Measurements from ENCODE around the gene FBXO42. TPM values are rescaled to one million over a fixed set of nuclear protein-coding genes. Genes with fewer than 3 reads are reported as not detected.

FBXO42 gene
- total and polyA plus RNA-seq, 2 experiments from 2014 or later = 6.0 to 20.7 TPM

DNA sequence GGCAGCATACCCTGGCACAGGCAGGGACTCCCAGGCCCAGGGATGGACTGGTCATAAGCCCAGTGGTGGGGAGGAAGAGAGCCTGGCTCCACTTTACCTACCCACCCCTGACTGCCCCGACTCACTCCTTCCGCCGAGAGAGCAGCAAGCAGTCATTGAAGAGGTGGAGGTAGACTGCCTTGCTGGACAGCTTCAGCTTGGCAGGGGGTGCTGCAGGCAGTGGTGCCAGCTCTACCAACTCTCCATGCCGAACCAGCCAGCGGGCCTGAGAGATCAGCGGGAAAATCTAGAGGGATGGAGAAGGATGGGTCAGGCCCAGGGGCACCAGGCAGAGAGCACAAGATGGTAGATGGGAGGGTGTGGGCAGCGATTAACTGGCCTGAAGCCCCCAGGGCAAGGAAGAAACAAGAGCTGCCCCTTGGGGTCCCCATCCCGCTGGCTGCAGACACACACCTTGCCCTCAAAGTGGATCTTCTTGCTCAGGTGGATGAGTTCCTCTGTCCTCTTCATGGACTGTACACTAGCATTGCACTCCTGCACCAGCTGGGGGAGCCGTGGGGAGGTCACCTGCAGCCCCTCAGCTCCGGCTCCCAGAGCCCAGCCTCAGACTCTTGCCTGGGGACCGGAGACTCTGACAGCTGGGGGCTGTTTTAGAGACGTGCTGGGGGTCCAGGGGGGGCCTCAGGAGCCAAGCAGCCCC lies 147.5 kb downstream of the FBXO42 start:
- TF ChIP-seq POLR2AphosphoS5 (IDR thresholded peaks at IDR 0.05; ENCODE audit: low read depth) (no peak), JUNB (IDR thresholded peaks at IDR 0.05; ENCODE audit: unreplicated experiment) (no peak), CREB1 (CRISPR knock-in tag; IDR thresholded peaks at IDR 0.05; ENCODE audit: low read depth) (no peak)
- TF ChIP-seq, protein P1, sequence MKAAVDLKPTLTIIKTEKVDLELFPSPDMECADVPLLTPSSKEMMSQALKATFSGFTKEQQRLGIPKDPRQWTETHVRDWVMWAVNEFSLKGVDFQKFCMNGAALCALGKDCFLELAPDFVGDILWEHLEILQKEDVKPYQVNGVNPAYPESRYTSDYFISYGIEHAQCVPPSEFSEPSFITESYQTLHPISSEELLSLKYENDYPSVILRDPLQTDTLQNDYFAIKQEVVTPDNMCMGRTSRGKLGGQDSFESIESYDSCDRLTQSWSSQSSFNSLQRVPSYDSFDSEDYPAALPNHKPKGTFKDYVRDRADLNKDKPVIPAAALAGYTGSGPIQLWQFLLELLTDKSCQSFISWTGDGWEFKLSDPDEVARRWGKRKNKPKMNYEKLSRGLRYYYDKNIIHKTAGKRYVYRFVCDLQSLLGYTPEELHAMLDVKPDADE (IDR thresholded peaks at IDR 0.05) = no peak
- TF ChIP-seq, protein P2, sequence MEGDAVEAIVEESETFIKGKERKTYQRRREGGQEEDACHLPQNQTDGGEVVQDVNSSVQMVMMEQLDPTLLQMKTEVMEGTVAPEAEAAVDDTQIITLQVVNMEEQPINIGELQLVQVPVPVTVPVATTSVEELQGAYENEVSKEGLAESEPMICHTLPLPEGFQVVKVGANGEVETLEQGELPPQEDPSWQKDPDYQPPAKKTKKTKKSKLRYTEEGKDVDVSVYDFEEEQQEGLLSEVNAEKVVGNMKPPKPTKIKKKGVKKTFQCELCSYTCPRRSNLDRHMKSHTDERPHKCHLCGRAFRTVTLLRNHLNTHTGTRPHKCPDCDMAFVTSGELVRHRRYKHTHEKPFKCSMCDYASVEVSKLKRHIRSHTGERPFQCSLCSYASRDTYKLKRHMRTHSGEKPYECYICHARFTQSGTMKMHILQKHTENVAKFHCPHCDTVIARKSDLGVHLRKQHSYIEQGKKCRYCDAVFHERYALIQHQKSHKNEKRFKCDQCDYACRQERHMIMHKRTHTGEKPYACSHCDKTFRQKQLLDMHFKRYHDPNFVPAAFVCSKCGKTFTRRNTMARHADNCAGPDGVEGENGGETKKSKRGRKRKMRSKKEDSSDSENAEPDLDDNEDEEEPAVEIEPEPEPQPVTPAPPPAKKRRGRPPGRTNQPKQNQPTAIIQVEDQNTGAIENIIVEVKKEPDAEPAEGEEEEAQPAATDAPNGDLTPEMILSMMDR (conservative IDR thresholded peaks at IDR 0.05; ENCODE audit: low read depth in 2 of 2) = peak; percentile 55 to 79
- TF ChIP-seq, protein P3, sequence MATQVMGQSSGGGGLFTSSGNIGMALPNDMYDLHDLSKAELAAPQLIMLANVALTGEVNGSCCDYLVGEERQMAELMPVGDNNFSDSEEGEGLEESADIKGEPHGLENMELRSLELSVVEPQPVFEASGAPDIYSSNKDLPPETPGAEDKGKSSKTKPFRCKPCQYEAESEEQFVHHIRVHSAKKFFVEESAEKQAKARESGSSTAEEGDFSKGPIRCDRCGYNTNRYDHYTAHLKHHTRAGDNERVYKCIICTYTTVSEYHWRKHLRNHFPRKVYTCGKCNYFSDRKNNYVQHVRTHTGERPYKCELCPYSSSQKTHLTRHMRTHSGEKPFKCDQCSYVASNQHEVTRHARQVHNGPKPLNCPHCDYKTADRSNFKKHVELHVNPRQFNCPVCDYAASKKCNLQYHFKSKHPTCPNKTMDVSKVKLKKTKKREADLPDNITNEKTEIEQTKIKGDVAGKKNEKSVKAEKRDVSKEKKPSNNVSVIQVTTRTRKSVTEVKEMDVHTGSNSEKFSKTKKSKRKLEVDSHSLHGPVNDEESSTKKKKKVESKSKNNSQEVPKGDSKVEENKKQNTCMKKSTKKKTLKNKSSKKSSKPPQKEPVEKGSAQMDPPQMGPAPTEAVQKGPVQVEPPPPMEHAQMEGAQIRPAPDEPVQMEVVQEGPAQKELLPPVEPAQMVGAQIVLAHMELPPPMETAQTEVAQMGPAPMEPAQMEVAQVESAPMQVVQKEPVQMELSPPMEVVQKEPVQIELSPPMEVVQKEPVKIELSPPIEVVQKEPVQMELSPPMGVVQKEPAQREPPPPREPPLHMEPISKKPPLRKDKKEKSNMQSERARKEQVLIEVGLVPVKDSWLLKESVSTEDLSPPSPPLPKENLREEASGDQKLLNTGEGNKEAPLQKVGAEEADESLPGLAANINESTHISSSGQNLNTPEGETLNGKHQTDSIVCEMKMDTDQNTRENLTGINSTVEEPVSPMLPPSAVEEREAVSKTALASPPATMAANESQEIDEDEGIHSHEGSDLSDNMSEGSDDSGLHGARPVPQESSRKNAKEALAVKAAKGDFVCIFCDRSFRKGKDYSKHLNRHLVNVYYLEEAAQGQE (IDR thresholded peaks at IDR 0.05; ENCODE audit: unreplicated experiment) = no peak
- H3K27me3 ChIP-seq (ENCODE audit: insufficient read depth) = no peaks in the 10 kb centered on the region
- peak; percentile 73 for DNase-seq (ENCODE audit: low spot score)
- Mint-ChIP-seq H3K4me1 (peaks cover 24% of the 10 kb centered on the region), H3K27me3 (ENCODE audit: insufficient read depth, low read depth, poor library complexity) (peaks cover 17% of the 10 kb centered on the region), H3K4me3 (no peak overlapping the region; the same call in 2 of the 3 replicates), H3K27ac (no peak overlapping the region), H3K36me3 (ENCODE audit: low read depth) (peaks cover 38% of the 10 kb centered on the region), H3K9me3 (no peaks in the 10 kb centered on the region)
- no peak overlapping the region for H3K4me3 ChIP-seq
- H4K20me1 ChIP-seq (replicated peaks; ENCODE audit: insufficient read depth) = no peaks in the 10 kb centered on the region; the same call in 1 of the 2 replicates
- no peak overlapping the region for H3K27ac ChIP-seq (ENCODE audit: low read depth)
- no peaks in the 10 kb centered on the region for H3F3A ChIP-seq (replicated peaks; ENCODE audit: low read depth)
- no peak overlapping the region for H2AFZ ChIP-seq
- H3K36me3 ChIP-seq (ENCODE audit: insufficient read depth) = peaks cover 10% of the 10 kb centered on the region; the same call in 1 of the 2 replicates
- peak; percentile 16 for ATAC-seq
- no peaks in the 10 kb centered on the region for H3K9me2 ChIP-seq (ENCODE audit: insufficient read depth)
- H3K4me1 ChIP-seq (ENCODE audit: insufficient read depth) = peaks cover 13% of the 10 kb centered on the region; the same call in 1 of the 2 replicates
- H3K4me2 ChIP-seq = no peak overlapping the region
- peaks cover 8% of the 10 kb centered on the region; the same call in 1 of the 2 replicates for H3K79me2 ChIP-seq (replicated peaks; ENCODE audit: insufficient read depth)

DNA sequence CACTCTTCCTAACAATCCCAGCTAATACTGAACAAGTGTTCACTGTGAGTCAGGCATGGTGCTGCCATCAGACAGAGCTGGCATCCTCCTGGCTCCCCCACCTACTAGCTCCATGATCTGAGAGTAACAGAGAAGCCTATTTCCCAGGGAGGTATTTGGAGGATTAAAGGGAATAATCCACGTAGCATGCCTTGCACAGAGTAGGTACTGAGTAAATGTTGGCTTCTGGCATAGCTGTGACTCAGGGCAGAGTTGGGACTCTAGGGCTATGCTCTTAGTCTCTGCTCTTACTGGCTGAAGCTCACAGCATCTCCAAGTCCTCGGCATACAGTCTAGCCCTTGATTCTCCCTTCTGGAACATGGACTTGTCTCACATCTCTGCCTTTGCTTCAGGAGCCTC lies 148.1 kb downstream of the FBXO42 start:
- H3K4me1 Mint-ChIP-seq = peaks cover 19% of the 10 kb centered on the region
- no peak overlapping the region for H3K4me3 Mint-ChIP-seq
- no peak overlapping the region for H3K27ac Mint-ChIP-seq
- no peaks in the 10 kb centered on the region for H3K9me3 Mint-ChIP-seq
- Histone ChIP-seq H3K36me3 (ENCODE audit: insufficient read depth) (peaks cover 10% of the 10 kb centered on the region; the same call in 1 of the 2 replicates), H3K4me2 (no peak overlapping the region), H3K27ac (ENCODE audit: low read depth) (no peak overlapping the region), H3K4me1 (ENCODE audit: insufficient read depth) (peaks cover 9% of the 10 kb centered on the region; the same call in 1 of the 2 replicates), H4K20me1 (replicated peaks; ENCODE audit: insufficient read depth) (no peaks in the 10 kb centered on the region; the same call in 1 of the 2 replicates), H3K4me3 (no peak overlapping the region), H3K79me2 (replicated peaks; ENCODE audit: insufficient read depth) (peaks cover 3% of the 10 kb centered on the region; the same call in 1 of the 2 replicates), H3F3A (replicated peaks; ENCODE audit: low read depth) (no peaks in the 10 kb centered on the region), H3K9me2 (ENCODE audit: insufficient read depth) (no peaks in the 10 kb centered on the region), H3K27me3 (ENCODE audit: insufficient read depth) (no peaks in the 10 kb centered on the region), H2AFZ (no peak overlapping the region)
- peaks cover 15% of the 10 kb centered on the region for H3K27me3 Mint-ChIP-seq (ENCODE audit: insufficient read depth, low read depth, poor library complexity)
- peaks cover 41% of the 10 kb centered on the region for H3K36me3 Mint-ChIP-seq (ENCODE audit: low read depth)
- DNase-seq (ENCODE audit: low spot score) = no peak
- no peak for ATAC-seq
- no peak for TF ChIP-seq EZH2 (IDR thresholded peaks at IDR 0.05; ENCODE audit: low read depth, unreplicated experiment)
- no peak for TF ChIP-seq STAT1 (IDR thresholded peaks at IDR 0.05; ENCODE audit: unreplicated experiment)
- no peak for TF ChIP-seq POLR2AphosphoS5 (IDR thresholded peaks at IDR 0.05; ENCODE audit: low read depth)
